Urothelium cell line (cell line): Measurements from ENCODE around the gene LSAMP.

Experiments used
- DNase-seq: peaks from one replicate; pipeline ENCODE4 v3.0.0; 2011; ENCODE audit warnings: low spot score, mixed read lengths
- FAIRE-seq: peaks from 2 replicates; lab custom pipeline; 2011; peaks lifted over from hg19 to GRCh38; lab: Jason Lieb, UNC

The LSAMP gene

GRCh38 chr3:116069024-116069423, 376.3 kb downstream of the LSAMP start:
- FAIRE-seq: no peak
- no peak for DNase-seq

- DNase-seq (no peak), FAIRE-seq (no peak)
Measured at GRCh38 chr3:116067326-116067725, 378.0 kb downstream of the LSAMP start.

GRCh38 chr3:116065501-116065900, 379.8 kb downstream of the LSAMP start:
- FAIRE-seq (no peak), DNase-seq (no peak)

GRCh38 chr3:116064646-116065045, 380.6 kb downstream of the LSAMP start:
- no peak for FAIRE-seq
- no peak for DNase-seq

- DNase-seq: peak; percentile 91
- peak; percentile 92 for FAIRE-seq
Measured at GRCh38 chr3:116059421-116060096, 385.7 kb downstream of the LSAMP start.

GRCh38 chr3:116058844-116059243, 386.4 kb downstream of the LSAMP start:
- DNase-seq: no peak
- FAIRE-seq: no peak

GRCh38 chr3:116057400-116058006, 387.8 kb downstream of the LSAMP start:
- DNase-seq (no peak), FAIRE-seq (no peak)

- no peak for FAIRE-seq
Measured at GRCh38 chr3:116056280-116056679, 389.0 kb downstream of the LSAMP start.

DNA sequence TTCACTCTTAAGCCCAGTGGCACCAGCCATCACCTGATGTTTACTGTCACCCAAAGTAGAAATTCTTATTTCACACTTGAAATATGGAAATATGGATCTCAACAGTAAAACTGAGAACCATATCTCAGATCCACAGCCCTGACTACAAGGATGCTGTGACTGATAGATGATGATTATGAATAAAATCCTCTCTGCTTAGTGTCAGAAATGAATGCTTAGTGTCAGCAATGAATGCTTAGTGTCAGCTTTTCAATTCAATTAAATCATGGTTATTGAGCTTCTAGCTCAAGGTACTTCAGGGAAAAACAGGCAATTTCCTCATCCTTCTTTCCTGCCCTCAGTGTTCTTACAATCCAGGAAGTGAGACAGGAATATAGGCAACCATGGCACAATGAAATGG, 392.3 kb downstream of the LSAMP start:
- FAIRE-seq: no peak

More at GRCh38 chr3:116056280-116056679, 389.0 kb downstream of the LSAMP start:
- DNase-seq: no peak

GRCh38 chr3:116052602-116053001, 392.7 kb downstream of the LSAMP start:
- peak; percentile 46 for FAIRE-seq

More for the DNA sequence above, 392.3 kb downstream of the LSAMP start:
- no peak for DNase-seq

DNA sequence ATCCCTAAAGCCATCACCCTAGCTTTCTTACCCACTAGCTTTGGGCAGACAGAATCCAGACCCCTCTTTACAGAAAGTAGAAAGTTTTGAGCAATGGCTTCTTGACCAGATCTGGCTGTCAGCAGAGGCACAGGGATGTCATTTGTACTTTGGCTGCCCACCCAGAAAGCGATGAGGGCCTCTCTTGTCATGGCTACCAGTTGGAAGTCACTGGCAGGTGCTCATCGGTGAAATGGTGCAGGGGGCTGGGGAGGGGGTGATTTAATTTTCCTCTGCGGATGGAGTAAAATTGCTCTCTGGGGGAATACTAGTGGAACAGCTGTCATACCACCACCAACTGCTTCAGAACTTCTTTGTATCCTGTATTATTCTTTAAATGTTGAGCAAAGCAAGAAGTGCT, 393.7 kb downstream of the LSAMP start:
- no peak for FAIRE-seq
- no peak for DNase-seq

More at GRCh38 chr3:116052602-116053001, 392.7 kb downstream of the LSAMP start:
- no peak for DNase-seq

DNA sequence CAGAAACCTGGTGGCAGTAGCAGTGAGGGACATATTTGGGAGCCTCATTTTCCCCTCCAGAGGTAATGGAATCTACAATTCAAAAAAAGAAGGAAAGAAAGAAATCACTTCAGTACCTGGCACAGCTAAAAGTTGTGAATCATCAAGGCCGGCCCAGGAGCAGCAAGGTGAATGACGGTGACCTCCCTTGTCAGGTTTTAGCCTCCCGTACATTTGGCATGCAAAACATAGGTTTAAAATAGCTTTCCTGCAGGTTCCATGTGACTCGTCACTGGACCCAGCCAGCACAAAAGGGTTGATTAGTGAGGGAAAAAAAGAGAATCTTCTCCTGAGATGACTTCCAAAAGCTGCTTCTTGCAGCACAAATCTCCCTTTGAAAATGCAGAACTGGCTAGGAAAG, 394.2 kb downstream of the LSAMP start:
- FAIRE-seq: no peak
- DNase-seq: no peak

GRCh38 chr3:116050311-116050915, 394.9 kb downstream of the LSAMP start:
- DNase-seq: no peak
- no peak for FAIRE-seq

- no peak for DNase-seq
- no peak for FAIRE-seq
Measured at GRCh38 chr3:116048991-116049390, 396.3 kb downstream of the LSAMP start.

GRCh38 chr3:116046350-116046749, 398.9 kb downstream of the LSAMP start:
- no peak for DNase-seq
- no peak for FAIRE-seq

DNA sequence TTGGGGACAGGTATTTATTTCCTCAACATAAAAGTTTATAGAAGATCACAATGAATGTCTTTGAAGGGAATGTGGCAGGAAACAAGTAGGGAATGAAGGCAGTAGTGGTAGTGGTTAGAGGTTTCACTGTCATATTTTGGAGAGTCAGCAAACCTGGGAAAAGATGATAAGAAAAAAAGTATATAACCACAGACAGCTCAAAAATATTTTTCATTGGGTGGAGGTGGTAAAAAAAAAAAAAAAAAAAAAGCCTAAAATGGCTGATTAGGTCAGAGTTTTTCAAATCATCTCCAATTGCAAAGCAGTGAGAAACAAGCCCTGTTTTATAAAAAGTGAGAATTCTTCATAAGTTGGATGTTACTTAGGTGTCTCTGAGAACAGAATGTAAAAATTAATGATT, 400.0 kb downstream of the LSAMP start:
- DNase-seq (no peak), FAIRE-seq (no peak)

DNA sequence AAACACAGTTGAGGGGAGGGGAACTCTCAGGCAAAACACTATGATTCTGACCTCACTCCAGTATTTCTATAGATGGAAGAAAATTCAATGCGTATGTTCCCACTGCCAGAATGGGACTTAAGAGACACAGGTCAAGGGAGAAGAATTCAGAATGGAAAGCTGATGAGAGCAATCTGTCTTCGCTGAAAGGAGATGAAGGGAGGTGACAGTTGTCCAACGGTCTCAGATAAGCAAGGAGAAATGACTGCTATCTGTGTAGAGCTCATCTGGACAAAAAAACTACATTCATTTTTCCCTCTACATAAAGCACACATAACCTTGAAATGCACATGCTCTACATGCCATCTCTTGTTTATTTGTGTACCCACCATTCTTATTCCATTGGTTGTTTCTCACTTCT, 405.1 kb downstream of the LSAMP start:
- DNase-seq: no peak
- FAIRE-seq: no peak

GRCh38 chr3:116039651-116039985, 405.7 kb downstream of the LSAMP start:
- FAIRE-seq: no peak
- no peak for DNase-seq

GRCh38 chr3:116038968-116039650, 406.2 kb downstream of the LSAMP start:
- DNase-seq (no peak), FAIRE-seq (no peak)

- FAIRE-seq: no peak
- no peak for DNase-seq
Measured at GRCh38 chr3:116037954-116038911, 407.1 kb downstream of the LSAMP start.

- no peak for DNase-seq
- FAIRE-seq: no peak
Measured at GRCh38 chr3:116035429-116035828, 409.9 kb downstream of the LSAMP start.
